Measurements from ENCODE around the gene CEP112.

The CEP112 gene

GRCh38 chr17:66191593-66192377 lies at the start of gene CEP112:
Gene CEP112, minus strand, starts transcription at chr17:66192133.
- peak; percentile 18 for DNase-seq (ENCODE audit: low read depth)

- no peak for DNase-seq (ENCODE audit: low read depth)
Measured at GRCh38 chr17:66240630-66241029, 48.7 kb upstream of the CEP112 start.

- no peak for DNase-seq (ENCODE audit: low read depth)
Measured at GRCh38 chr17:66240013-66240412, 48.1 kb upstream of the CEP112 start.

DNA sequence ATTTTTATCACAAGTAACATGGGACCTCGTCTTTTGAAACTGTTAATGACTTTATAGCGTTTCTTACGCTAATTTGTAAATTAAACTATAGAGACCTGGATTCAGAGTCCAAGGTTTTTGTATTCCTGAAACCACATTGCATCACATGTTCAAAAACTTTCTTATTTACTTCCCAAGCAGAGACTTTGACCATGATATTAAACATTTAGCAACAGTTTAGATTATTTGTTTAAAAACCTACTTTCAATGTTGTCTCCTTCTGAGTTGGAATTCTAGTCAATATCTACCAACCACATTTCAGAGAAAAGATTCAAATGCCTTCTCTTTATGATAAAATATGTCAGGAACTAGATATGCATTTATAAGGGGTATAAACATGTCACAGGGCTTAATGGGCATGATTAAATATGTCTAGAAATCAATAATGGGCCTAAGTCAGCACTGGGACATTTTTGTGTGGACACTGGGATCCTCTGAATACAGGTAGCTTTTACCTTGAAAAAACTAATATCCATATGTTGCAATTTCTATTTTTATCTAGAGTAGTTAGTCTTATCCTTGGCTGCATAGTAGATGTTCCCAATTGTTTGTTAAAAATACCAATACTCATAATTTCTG lies 43.6 kb upstream of the CEP112 start:
- DNase-seq (ENCODE audit: low read depth) = no peak

DNA sequence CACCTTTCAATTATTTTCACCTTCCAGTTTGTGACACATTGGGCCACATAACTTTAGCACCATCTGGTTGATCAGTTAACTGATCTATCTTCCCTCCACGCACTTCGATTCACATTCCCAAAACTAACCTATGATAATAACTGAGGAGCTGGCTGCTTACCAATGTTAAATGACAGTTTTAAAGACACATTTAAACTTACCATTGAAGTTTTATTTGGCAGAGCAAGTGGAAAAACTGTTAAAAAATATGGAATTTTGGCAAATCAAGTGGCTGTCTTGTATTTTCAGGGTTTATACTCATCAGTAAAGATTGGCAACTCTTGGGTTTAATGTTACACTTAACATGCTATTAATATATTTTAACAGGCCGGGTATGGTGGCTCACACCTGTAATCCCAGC lies 42.7 kb upstream of the CEP112 start:
- no peak for DNase-seq (ENCODE audit: low read depth)

GRCh38 chr17:66233023-66233753 lies 41.3 kb upstream of the CEP112 start:
- DNase-seq (ENCODE audit: low read depth) = no peak

DNA sequence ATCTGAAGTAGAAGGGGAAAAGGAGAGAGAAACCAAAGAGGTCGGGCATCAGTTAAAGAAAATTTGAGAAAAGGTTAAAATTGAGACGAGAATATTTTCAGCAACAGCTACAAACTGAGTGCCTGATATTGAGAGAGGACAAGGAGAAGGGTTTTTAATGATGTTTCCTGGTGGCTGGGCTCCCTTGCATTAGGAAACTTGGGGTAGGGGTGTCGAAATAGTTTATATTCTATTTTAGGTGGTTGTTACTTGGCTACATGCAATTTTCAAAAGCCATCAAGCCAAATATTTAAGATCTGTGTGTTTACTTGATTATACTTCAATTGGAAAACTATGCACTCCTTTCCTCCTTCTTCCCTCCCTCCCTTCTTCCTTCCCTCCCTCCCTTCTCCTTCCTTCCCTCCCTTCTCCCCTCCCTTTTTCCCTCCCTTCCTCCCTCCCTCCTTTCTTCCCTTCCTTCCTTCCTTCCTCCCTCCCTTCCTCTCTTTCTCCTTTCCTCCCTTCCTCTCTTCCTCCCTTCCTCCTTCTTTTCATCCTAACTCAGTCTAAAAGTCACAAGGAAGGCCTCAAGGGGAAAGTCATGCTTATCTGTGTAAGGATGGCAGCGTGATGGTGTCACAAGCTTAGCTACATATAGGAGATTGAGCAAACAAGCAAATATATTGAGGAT lies 39.1 kb upstream of the CEP112 start:
- DNase-seq (ENCODE audit: low read depth) = no peak

DNA sequence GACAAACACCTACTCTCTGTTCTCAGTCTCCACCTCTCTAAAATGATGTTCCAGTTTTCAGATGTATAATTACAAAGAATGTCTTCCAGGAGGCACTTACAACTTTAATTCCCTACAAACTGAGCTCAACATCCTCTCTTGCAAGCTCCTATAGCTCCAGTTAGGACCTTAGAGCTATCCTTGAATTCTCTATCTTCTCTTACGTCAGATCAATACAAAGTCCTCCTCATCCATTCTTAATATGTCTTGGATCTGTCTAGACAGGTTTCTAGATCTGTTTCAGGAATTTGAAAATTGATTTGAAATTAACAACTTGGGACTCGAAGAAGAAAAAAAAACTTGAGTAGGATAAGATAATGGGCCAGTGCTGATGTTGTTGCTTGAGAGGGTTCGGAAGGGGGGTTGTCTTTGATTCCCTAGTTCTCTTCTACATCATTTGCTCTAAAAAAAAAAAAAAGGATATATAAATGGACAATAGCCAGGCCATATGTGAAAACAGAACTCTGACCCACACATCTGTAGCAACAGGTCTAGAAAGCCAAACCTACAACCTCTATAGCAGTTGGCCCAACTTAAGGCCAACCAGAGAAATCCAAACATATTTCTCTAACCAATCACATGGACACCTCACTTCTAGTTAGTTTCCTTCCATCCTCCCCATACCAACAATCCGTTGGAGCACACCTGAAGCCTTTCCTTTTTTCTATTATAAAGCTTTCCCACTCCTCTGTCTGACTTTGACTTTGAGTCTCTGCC lies 38.0 kb upstream of the CEP112 start:
- DNase-seq (ENCODE audit: low read depth) = no peak

GRCh38 chr17:66228887-66229782 lies 37.2 kb upstream of the CEP112 start, which contains the start of gene APOH:
Gene APOH, minus strand, starts transcription at chr17:66229415. Its CDS starts 36 bp downstream, at chr17:66229379.
- no peak for DNase-seq (ENCODE audit: low read depth)

DNA sequence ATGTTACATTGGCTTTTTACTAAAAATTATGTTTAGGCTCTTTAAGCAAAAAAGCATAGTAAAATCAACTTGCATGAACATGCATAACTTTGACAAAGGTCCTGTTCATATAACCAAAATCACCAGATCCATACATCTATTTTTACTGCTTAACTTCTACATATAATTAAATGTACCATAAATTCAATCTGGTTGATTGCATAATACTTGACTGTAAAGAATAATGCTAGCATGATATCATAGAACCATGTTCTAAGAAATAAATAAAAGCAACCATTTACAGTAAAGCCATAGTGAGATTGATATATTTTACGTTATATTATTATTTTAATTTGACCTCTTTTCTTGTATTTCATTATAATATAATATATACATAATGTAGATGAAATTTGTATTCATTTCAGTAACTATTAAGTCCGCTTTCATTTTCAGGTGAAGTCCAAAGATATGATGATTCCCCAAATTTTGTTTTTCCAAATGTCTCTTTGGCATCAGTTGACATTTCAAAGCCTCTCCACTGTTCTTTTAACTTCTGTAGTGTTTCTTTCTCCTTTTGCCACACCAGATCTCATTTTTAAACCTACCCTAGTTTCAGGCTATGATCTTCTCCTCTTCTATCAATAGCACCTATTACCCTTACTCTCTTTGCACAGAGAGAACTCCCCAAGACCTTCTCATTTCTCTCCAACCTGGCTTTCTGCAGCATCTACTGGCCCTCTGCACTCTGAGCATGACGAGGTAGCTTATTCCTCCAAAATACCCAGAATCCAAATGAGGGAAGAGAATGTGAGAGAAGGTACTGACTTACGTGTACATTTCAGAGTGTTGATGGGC lies 35.5 kb upstream of the CEP112 start:
- DNase-seq (ENCODE audit: low read depth) = no peak

DNA sequence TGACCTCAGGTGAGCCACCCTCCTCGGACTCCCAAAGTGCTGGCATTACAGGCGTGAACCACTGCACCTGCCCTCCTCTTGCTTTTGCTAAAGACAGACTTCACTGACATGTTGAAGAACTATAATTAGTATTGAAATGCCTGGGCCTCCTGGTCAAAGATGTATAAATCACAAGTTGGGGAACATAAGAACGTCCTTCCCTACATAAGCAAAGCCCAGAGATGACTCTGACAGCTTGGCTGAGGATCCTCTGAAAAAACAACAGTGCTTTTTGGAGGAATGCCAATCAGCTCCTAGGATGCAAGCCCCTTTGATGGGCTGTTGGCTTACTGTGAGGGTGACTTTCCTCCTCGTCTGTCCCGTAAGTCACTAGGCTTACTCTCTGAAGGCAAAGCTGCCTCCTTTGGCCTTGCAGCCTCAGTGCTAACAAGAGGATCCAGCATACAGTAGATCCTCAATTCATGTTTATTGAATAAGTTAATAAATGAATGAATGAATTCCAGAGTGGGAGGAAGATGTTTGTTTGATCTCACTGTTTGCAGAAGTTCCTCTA lies 30.9 kb upstream of the CEP112 start:
- no peak for DNase-seq (ENCODE audit: low read depth)

DNA sequence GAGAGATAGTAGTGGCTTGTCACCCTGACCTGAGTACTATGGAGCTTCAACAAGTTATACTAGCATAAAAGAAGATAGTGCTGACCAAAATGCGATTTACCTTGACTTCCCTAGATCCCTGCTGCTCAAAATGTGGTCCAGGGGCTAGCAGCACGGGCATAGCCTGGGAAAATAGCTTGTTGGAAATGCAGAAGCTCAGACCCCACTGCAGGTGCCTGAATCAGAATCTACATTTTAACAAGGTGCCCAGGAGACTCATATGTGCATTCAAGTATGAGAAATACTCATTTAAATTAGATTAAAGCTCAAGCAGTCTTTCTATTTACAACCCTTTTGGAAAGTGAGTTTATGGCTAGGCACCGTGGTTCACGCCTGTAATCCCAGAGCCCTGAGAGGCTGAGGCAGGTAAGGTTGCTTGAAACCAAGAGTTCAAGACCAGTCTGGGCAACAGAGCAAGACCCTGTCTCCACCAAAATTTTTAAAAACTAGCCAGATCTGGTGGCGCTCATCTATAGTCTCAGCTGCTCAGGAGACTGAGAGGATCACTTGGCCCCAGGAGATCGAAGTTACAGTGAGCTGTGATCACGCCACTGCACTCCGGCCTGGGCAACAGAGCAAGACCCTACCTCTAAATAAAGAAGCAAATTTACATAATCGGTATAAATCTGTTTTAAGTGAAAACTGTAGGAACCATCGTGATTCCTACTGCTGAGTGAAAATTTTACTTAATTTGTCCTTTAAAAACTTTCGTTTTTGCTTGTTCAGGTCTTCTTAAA lies 30.0 kb upstream of the CEP112 start:
- DNase-seq (ENCODE audit: low read depth) = no peak

DNA sequence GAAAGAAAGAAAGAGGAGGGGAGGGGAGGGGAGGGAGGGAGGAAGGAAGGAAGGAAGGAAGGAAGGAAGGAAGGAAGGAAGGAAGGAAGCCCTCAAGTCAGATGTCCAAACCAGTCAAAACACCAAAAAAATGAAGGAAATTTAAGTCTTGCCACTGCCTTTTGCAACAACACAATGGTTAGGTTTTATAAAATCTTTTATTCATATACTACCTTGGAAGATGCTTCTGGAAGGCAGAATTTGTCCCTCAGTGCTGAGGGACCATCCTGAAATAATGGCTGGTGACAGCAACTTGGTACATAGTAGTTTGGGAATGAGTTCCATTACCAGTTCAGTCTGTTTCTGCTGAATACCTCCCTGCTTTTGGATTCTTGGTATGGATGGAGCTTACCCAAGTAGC lies 29.4 kb upstream of the CEP112 start:
- no peak for DNase-seq (ENCODE audit: low read depth)

DNA sequence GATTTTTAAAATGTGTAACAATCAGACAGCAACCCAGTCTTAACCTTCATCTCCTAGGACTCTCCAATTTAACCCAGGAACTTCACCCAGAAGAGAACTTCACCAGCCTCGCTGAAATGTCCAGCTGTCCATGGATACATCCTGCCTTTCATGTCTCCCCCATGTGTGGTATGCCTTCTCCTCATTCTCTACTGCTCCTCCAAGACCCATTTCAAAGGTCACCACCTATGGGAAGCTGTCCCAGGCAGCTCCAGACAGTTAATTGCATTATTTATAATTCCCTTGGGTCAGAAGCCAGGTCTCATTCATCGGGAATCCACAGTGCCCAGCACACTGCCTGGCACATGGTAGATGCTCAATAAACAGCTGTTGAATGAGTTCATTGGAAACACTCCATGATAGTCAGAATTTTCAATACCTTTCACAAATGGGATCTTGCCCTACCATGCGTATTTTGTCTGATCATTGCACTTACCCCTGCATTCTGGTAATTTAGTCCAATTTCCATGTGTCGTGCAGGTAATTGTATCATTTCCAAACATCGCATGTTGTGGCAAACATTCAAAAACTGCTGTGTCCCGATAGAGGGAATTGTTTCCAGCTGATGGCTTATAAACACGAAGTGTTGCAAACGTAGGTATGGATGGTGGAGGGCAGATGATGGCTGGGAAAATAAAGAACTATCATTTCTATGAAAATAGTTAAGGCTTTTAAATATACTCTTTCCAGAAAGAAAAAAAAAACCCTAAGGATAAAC lies 28.3 kb upstream of the CEP112 start:
- DNase-seq (ENCODE audit: low read depth) = no peak

GRCh38 chr17:66215529-66215911 lies 23.6 kb upstream of the CEP112 start:
- DNase-seq (ENCODE audit: low read depth) = no peak

DNA sequence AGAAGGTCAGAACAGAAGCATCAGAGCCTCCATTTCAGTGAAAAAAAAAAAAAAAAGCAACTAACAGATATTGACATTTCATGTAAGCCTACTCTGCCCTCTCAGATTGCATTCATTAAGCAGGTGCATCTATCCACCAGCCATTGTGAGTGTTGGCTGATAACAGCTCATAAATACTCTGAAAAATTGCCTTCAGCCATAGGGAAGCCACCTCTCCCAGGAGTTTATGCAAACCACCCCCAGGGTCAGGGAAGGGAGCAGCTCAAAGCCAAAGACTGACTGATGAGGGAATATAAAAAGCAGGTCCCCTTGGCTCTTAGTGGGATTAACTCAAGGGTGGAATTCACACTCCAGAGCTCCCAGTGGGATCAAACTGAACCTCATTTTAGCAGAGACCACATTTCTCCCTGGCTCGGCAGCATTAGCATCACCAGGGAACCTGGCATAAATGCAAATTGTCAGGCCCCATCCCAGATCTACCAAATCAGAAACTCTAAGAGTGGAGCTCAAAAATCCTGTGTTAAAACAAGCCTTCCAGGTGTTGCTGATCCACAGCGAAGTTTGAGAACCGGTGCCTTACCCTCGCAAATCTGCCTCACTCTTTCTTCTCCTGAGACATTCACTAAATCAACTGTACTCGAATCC lies 23.1 kb upstream of the CEP112 start:
- no peak for DNase-seq (ENCODE audit: low read depth)

DNA sequence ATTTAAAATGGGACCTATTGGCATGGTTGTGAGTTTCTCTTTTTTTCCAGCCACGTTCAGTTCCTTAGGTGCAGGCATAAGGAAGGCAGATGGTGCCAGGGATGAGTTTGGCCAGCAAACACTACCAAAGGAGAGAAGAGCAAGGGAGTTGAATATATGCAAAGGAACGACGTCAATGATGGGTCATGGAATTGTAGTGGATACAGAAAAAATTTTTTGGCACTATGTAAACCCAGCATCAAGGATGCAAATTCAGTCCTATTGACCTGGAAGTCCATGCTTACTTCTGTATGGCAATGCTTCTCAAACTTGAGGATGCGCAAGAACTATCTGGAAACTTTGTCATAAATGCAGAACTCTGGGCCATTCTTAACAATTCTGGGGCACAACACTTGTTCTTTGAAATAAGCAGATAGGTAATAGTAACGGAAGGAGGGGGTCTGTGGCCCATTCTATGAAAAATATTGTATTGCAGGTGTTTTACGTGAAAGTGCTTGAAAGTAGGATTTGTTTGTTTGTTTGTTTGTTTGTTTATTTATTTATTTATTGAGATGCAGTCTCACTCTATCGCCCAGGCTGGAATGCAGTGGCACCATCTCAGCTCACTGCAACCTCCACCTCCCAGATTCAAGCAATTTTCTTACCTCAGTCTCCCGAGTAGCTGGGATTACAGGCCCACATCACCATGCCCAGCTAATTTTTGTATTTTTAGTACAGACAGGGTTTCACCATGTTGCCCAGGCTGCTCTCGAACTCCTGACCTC lies 19.3 kb upstream of the CEP112 start:
- no peak for DNase-seq (ENCODE audit: low read depth)
